Measurements from ENCODE around the gene SLAMF8.

DNA sequence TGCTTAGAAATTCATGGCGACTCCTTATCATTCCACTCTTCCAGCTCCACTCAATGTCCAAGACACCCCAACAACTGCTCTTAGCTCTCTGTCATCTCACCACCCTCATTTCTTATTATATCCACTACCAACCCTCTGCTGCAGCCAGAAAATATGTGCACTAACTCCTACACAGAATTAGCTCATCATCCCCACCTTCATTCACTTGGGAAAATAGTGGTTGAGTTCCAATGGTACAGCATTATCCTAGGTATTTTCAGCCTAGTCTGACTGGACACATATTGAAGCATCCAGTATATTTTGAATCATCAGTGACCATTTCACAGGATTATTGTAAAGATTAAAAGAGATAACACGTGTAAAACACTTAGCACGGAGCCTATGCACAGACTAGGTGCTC, 52.5 kb downstream of the SLAMF8 start:
- no peak for TF ChIP-seq CTCF (IDR thresholded peaks at IDR 0.05)
- TF ChIP-seq POLR2A (IDR thresholded peaks at IDR 0.05): no peak
- TF ChIP-seq POLR2AphosphoS5 (IDR thresholded peaks at IDR 0.05): no peak
- TF ChIP-seq EP300 (IDR thresholded peaks at IDR 0.05): no peak

Data from sigmoid colon (tissue), 4 donors.